Measurements from ENCODE around the gene CFAP46. TPM values are rescaled to one million over a fixed set of nuclear protein-coding genes. Genes with fewer than 3 reads are reported as not detected.
A peak's percentile ranks its signal among the peaks of the same experiment; 100 is the strongest.
"Not testable (repeated sequence)": the region's sequence is repeated elsewhere in the genome, so short reads cannot be mapped to it uniquely, and the experiment has no call there.

The CFAP46 gene
- total RNA-seq, 2 experiments from 2014 or later = 0.07 TPM; not detected in 1

DNA sequence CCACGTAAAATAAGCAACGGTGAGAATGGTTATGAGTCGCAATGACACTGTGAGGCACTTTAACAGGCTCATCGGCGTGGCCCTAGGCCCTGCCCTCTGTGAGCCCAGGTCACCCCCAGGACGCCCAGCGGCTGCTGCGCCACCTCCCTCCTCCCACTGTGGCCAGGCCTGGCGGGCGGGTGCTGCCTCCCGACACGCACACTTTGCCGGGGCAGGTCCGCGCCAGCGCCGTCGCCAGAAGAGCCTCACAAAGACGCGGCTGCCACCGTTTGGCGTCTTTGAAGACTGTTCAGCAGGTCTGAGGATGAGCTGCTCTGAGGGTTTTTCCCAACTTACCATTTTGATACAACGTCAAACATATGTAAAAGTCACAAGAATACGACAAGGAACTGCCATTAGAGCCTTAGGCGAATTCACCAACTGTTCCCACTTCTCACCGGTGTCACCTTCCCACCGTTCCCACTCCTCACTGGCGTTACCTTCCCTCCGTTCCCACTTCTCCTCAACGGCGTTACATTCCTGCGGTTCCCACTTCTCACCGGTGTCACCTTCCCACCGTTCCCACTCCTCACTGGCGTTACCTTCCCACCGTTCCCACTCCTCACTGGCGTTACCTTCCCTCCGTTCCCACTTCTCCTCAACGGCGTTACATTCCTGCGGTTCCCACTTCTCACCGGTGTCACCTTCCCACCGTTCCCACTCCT lies 22.5 kb upstream of the CFAP46 start:
- H3K36me3 Mint-ChIP-seq, H3K4me3 Mint-ChIP-seq, H3K27me3 Mint-ChIP-seq, POLR2A ChIA-PET, H3K27ac Mint-ChIP-seq, H3K9me3 Mint-ChIP-seq, CTCF ChIA-PET: not testable (repeated sequence)
- DNase-seq = peak; percentile 35
- H3K4me1 Mint-ChIP-seq (ENCODE audit: low read depth) = peaks cover 18% of the 10 kb centered on the region
- intact Hi-C loops (cut with micrococcal nuclease) = loop anchor here (5.0 kb wide), 1 partner anchor 292 kb away; no protein-coding TSS in a partner anchor

DNA sequence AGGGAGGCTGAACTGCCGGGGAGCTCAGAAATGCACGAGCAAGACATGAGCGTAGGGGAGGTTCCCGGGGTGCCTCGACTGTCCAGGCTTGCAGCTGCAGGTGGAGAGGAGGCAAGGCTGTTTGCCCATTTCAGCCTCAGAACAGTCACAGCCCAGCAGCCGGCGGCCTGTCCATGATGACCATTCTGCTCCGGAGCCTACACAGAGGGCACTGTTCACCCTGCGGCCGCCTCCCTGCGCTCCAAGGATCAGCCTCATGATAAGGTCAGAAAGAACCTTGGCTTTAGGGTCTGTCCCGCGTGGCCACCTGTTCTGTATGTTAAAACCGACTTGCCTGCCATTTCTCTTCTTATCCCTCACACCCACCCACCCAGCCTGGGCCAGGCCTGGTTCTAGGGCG lies 21.9 kb upstream of the CFAP46 start:
- H3K9me3 Mint-ChIP-seq = no peaks in the 10 kb centered on the region
- no peak overlapping the region for H3K4me3 Mint-ChIP-seq
- no peak overlapping the region for H3K27ac Mint-ChIP-seq
- CTCF ChIA-PET = no interaction called here
- peaks cover 18% of the 10 kb centered on the region for H3K4me1 Mint-ChIP-seq (ENCODE audit: low read depth)
- DNase-seq = no peak
- intact Hi-C loops (cut with micrococcal nuclease) = loop anchor here (5.0 kb wide), 1 partner anchor 293 kb away; no protein-coding TSS in a partner anchor
- POLR2A ChIA-PET = no interaction called here
- no peaks in the 10 kb centered on the region for H3K36me3 Mint-ChIP-seq
- H3K27me3 Mint-ChIP-seq = peaks cover 10% of the 10 kb centered on the region

DNA sequence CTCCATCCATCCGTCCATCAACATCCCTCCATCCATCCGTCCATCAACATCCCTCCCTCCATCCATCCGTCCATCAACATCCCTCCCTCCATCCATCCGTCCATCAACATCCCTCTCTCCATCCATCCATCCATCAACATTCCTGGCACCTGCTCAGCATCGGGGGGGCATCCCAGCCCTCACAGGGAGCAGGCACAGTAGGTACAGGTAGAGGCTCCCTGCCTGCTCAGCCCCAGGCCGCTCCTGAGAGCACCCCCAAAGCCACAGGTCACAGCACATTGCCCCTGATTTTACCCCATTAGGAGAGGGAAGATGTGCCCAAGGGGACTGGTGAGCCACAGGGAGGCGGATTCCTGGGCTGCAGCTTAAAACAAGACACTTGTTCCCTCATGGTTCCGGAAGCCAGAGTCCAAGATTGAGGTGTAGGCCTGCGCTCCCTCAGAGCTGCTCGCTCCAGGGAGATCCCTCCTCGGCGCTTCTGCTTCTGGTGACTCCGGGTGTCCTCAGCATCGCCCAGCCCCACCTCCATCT lies 21.1 kb upstream of the CFAP46 start:
- H3K27me3 Mint-ChIP-seq = peaks cover 9% of the 10 kb centered on the region
- CTCF ChIA-PET = interaction anchor here (1.4 kb wide), 1 partner anchor 23 kb away, joined by 4 read pairs; no protein-coding TSS in a partner anchor
- H3K27ac Mint-ChIP-seq = no peak overlapping the region
- H3K4me3 Mint-ChIP-seq = no peak overlapping the region
- intact Hi-C loops (cut with micrococcal nuclease) = loop anchor here (2.0 to 5.0 kb wide), 3 partner anchors 21 to 294 kb away; partner anchors contain the start of gene CFAP46
- no peaks in the 10 kb centered on the region for H3K9me3 Mint-ChIP-seq
- no peaks in the 10 kb centered on the region for H3K36me3 Mint-ChIP-seq
- H3K4me1 Mint-ChIP-seq (ENCODE audit: low read depth) = peaks cover 18% of the 10 kb centered on the region
- POLR2A ChIA-PET = interaction anchor here (0.6 kb wide), 1 partner anchor 18 kb away, joined by 3 read pairs; no protein-coding TSS in a partner anchor
- DNase-seq = no peak

DNA sequence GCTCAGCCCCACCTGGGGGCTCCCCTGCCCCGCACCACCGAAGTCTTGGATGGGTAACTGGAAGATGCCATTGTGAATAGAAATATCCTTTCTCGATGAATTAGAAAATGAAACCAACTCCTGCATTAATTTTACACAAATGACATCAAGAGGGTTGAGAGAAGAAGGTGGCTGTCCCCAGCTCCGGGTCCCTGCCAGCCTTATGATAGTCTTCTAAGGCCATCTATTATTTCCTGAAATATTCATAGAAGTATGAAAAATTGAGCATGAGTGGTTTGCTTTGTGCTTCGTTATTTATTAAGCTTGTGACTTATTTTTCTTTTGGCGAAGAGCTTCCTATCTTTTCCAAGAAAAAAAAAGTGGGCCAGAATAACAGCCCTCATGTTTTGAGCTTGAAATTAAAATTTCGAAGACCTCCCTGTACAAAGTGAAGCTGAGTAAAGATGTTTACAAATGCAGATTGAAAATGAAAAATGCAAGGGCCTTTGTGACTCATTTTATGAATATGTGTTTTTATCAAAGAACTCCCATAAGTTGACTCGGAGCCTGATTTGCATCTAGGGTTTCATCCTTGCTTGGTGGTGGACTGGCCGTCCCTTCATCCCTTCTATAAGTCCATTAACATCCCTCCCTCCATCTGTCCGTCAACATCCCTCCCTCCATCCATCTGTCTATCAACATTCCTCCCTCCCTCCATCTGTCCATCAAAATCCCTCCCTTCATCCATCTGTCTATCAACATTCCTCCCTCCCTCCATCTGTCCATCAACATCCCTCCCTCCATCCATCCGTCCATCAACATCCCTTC lies 20.5 kb upstream of the CFAP46 start:
- Mint-ChIP-seq H3K4me1 (ENCODE audit: low read depth) (peaks cover 18% of the 10 kb centered on the region), H3K27me3 (peaks cover 9% of the 10 kb centered on the region), H3K4me3 (peak overlapping the region; percentile 74), H3K9me3 (no peaks in the 10 kb centered on the region), H3K36me3 (no peaks in the 10 kb centered on the region), H3K27ac (peak overlapping the region; percentile 79)
- ChIA-PET CTCF (interaction anchor here (1.4 kb wide), 1 partner anchor 23 kb away, joined by 4 read pairs; no protein-coding TSS in a partner anchor), POLR2A (interaction anchor here (0.6 kb wide), 1 partner anchor 18 kb away, joined by 3 read pairs; no protein-coding TSS in a partner anchor)
- DNase-seq = peak; percentile 24
- intact Hi-C loops (cut with micrococcal nuclease) = loop anchor here (2.0 to 5.0 kb wide), 3 partner anchors 20 to 294 kb away; partner anchors contain the start of gene CFAP46

DNA sequence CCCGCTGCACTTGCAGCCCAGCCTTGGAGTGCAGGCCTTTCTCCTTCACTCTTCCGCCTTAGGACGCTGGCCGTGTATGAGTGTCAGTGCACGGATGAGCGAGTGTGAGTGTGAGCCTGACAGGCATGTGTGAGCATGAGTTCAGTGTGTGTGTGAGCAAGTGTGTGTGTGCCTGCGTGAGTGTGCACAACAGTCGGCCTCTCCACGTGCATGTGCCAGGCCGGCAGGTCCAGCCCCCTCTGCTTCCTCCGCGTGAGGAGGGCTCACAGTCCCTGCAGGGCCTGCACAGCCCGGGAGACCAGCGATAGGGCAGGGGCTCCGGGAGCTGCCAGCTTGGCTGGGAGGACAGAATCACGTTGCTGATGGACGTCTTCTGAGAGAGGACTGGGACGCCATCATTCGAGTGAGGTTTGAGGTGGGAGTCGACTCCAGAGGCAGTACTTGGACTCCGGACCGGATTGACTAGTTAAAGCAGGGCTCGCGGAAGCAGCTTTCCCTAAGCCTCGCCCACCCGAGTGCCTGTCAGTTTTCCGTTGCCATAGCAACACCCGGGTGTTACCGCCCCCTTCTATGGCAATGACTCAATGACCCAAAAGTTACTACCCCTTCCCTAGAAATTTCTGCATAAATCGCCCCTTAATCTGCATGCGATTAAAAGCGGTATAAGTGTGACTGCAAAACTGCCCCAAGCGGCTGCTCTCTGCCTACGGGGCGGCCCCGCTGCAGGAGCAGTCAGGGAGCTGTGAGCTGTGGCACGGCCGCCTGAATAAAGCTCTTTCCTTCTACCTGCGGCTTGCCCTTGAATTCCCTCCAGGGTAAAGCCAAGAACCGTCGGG lies 19.6 kb upstream of the CFAP46 start:
- H3K36me3 Mint-ChIP-seq = no peaks in the 10 kb centered on the region
- peaks cover 9% of the 10 kb centered on the region for H3K27me3 Mint-ChIP-seq
- peak; percentile 89 for DNase-seq
- H3K4me3 Mint-ChIP-seq = peak overlapping the region; percentile 74
- CTCF ChIA-PET = interaction anchor here (1.4 kb wide), 1 partner anchor 22 kb away, joined by 4 read pairs; no protein-coding TSS in a partner anchor
- no peaks in the 10 kb centered on the region for H3K9me3 Mint-ChIP-seq
- H3K27ac Mint-ChIP-seq = peak overlapping the region; percentile 79
- POLR2A ChIA-PET = no interaction called here
- peaks cover 18% of the 10 kb centered on the region for H3K4me1 Mint-ChIP-seq (ENCODE audit: low read depth)
- intact Hi-C loops (cut with micrococcal nuclease) = loop anchor here (2.0 to 5.0 kb wide), 3 partner anchors 19 to 295 kb away; partner anchors contain the start of gene CFAP46

DNA sequence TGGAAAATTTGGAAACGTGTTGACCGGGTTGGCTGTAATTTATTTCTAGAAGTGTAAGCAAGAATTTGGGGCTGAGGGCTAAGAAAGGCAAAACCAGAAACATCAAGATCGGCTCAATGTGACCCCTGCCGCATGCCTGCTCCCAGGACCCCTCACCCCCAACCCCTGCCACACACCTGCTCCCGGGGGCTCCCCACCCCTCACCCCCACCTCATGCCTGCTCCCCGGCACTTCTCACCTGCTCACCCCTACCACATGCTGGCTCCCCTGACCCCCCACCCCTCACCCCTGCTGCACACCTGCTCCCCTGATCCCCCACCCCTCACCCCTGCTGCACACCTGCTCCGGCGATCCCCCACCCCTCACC lies 19.0 kb upstream of the CFAP46 start:
- ChIA-PET POLR2A (no interaction called here), CTCF (no interaction called here)
- peaks cover 9% of the 10 kb centered on the region for H3K27me3 Mint-ChIP-seq
- H3K27ac Mint-ChIP-seq = no peak overlapping the region
- DNase-seq = no peak
- H3K4me3 Mint-ChIP-seq = no peak overlapping the region
- intact Hi-C loops (cut with micrococcal nuclease) = loop anchor here (5.0 kb wide), 1 partner anchor 296 kb away; no protein-coding TSS in a partner anchor
- H3K9me3 Mint-ChIP-seq = no peaks in the 10 kb centered on the region
- H3K36me3 Mint-ChIP-seq = no peaks in the 10 kb centered on the region
- H3K4me1 Mint-ChIP-seq (ENCODE audit: low read depth) = peaks cover 18% of the 10 kb centered on the region

DNA sequence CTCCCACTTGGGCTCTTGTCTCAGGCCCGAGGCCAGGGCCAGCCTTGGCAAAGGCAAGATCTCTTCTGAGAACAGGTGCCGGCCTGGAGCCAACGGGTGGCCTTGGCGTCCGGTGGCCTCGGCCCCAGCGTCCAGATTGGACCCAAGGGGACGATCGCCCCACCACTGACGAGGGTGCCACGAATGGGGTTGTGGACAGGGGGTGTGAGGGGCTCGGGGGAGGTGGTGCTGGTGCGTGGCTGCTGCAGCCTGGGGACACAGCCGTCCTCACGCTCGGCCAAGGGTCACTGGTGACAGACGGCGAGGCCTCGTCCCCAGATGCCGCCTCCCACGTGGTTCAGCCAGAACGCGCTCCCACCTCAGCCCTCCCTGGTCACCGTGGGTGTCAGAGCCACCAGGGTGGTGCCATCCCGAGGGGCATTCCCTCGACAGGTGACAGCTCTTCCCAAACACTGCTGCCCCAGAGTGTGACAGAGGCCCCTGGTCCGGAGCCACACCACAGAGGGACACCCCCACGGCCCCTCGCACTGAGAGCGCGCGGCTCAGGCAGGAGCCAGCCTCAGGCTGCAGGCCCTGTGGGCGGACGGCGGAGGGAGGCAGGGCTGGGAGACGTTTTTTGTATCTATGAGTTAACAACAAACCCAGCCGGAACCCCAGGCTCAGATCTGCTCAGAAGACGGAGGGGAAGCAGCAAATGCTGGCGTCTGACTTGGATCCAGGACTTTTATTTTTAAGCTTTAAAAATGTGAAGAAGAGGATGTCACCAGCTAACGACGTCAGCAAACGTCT lies 18.5 kb upstream of the CFAP46 start:
- no peaks in the 10 kb centered on the region for H3K36me3 Mint-ChIP-seq
- peaks cover 18% of the 10 kb centered on the region for H3K4me1 Mint-ChIP-seq (ENCODE audit: low read depth)
- no peak overlapping the region for H3K4me3 Mint-ChIP-seq
- DNase-seq = no peak
- CTCF ChIA-PET = no interaction called here
- H3K27me3 Mint-ChIP-seq = peaks cover 10% of the 10 kb centered on the region
- intact Hi-C loops (cut with micrococcal nuclease) = loop anchor here (5.0 kb wide), 1 partner anchor 296 kb away; no protein-coding TSS in a partner anchor
- H3K27ac Mint-ChIP-seq = no peak overlapping the region
- POLR2A ChIA-PET = no interaction called here
- H3K9me3 Mint-ChIP-seq = no peaks in the 10 kb centered on the region

DNA sequence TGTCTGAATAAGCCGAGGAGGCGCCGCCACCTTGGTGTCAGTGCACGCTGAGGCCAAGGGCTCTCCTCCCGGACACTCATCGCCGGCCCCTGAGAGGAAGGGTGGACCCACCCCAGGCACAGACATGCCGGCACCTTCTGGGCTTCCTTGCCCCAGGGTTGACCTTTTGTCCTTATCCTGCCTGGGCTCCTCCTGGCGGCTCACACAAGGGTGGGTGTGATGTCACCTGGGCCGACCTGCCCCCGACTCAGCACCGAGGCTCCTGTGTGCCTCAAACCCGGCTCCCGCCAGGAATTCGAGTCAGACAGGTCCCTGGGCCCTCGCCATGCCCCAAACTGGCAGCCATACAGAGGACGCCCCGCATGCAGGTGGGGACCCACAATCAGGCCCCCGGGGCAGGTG lies 17.7 kb upstream of the CFAP46 start:
- ChIA-PET POLR2A (no interaction called here), CTCF (no interaction called here)
- H3K4me3 Mint-ChIP-seq = no peak overlapping the region
- H3K9me3 Mint-ChIP-seq = no peaks in the 10 kb centered on the region
- DNase-seq = no peak
- H3K27me3 Mint-ChIP-seq = peaks cover 8% of the 10 kb centered on the region
- no peaks in the 10 kb centered on the region for H3K36me3 Mint-ChIP-seq
- intact Hi-C loops (cut with micrococcal nuclease) = loop anchor here (5.0 kb wide), 1 partner anchor 297 kb away; no protein-coding TSS in a partner anchor
- H3K4me1 Mint-ChIP-seq (ENCODE audit: low read depth) = peaks cover 18% of the 10 kb centered on the region
- H3K27ac Mint-ChIP-seq = no peak overlapping the region

DNA sequence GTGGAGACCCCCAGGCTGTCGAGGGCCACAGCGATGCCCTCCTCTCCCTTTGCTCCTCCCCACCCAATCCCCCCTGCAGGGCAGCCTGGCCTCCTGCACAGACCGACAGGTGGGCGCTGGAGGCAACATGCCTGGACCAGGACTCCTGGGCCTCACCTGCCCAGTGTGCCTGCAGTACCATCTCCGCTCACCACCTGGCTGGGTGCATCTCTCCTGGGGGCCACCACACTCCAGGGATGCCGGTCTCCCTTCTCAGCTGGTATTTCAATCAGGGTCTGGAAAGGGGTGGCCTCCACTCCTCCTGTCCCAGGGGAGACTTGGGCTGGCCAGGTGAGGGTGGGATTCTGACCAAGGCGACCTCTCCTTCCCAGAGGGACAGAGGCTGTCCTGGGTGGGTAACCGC lies 17.2 kb upstream of the CFAP46 start:
- peaks cover 18% of the 10 kb centered on the region for H3K4me1 Mint-ChIP-seq (ENCODE audit: low read depth)
- H3K27me3 Mint-ChIP-seq = peaks cover 12% of the 10 kb centered on the region
- ChIA-PET CTCF (no interaction called here), POLR2A (no interaction called here)
- no peaks in the 10 kb centered on the region for H3K36me3 Mint-ChIP-seq
- intact Hi-C loops (cut with micrococcal nuclease) = no loop called here
- no peak overlapping the region for H3K4me3 Mint-ChIP-seq
- DNase-seq = no peak
- no peaks in the 10 kb centered on the region for H3K9me3 Mint-ChIP-seq
- H3K27ac Mint-ChIP-seq = no peak overlapping the region

DNA sequence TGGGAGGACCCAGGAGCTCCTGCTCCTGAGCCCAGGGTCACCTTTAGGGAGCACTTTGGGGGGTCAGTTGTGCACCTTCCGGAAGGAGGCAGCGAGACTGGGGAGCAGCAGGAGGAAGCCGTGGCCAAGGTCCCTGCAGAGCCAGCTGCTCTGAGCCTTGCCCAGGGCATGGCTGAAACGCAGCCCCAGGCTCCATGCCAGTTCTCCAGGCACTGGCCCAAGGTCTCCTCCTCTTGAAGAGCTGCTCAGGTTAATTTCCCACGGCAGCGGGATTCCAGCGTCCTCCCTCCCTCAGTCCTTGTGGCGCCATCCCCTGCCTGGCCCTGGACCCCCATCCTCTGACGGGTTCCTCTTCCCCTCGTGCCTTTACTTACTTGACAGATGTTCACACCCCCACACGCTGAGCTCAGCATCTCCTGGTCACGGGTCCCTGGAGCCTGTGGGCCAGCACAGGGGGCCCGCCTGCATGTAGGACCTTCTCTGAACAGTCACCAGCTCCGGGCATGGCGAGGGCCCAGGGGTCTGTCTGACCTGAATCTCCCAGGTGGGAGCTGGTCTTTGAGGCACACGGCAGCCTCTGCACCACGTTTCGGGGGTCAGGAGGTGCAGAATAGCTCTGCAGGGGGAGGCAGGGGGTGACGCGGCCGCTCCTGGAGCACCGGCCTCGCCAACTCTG lies 16.7 kb upstream of the CFAP46 start:
- intact Hi-C loops (cut with micrococcal nuclease) = no loop called here
- Mint-ChIP-seq H3K4me3 (no peak overlapping the region), H3K4me1 (ENCODE audit: low read depth) (peaks cover 18% of the 10 kb centered on the region), H3K27me3 (peaks cover 14% of the 10 kb centered on the region), H3K9me3 (no peaks in the 10 kb centered on the region), H3K36me3 (no peaks in the 10 kb centered on the region), H3K27ac (no peak overlapping the region)
- DNase-seq = no peak
- ChIA-PET CTCF (no interaction called here), POLR2A (no interaction called here)
